GM21367 (cell line): ENCODE data around the gene EFCAB13.

ENCODE experiments used
- ATAC-seq: cut with Tn5 transposase; IDR thresholded peaks from one replicate; pipeline ENCODE4 v1.9.1; 2021; ENCODE audit not compliant: unreplicated experiment

EFCAB13 gene

DNA sequence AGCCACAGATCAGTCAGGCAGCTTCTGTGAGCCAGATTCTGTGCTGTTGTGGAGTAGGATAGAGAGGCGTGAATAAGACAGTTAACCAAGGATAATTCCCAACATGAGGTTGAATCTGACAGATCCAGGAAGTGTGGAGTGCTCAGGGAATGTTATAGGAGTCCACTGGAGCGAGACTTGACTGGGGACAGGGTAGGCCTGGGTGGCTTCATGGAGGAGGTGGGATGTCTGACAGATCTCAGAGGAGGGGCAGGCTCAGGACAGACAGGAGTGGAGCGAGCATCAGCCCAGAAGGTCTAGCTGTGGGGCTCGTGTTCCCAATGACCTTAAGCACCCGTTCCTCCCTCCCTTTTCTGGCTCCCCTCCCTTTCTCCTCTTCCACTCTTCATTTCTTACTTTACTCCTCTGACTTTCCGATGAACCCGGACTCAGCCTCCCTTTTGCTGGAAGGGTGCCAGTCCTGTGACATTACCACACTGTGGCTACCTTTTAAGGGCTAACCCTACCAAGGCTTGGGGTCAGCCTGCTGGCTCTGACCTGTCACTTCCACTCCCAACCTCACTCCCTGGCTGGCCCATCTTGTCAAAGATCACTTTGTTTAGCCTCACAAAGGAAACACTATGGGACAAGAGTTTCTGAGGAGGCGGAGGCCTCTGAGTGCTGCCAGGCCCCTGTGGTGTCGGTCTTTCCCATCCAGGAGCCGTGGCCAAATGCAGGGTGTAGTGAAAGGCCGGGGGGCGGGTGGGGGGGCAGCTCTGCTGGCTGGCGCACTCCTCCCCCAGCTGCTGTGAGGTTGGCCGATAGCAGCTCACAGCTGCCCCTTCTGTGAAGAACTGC lies 28.5 kb upstream of the EFCAB13 start:
- no peak for ATAC-seq

DNA sequence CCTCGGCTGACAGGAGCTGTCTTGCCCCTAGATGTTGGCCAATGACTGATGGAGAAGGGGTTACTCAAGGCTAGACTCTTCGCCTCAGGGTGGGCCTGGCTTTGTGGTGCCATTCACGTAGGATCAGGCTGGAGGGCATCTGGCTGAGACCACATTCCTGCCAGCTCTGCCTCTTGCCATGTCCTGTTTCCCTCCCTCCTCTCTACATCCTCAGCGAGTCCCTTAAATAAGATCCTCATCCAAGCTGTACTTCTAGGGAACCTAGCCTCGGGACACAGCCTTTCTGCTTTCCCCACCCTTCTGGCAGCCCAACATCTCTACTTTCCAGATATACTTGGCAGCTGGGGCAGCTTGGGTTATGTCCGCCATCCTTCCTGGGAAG lies 27.9 kb upstream of the EFCAB13 start:
- ATAC-seq, result no peak

- ATAC-seq, result no peak
These were observed 25.9 kb upstream of the EFCAB13 start for GRCh38 chr17:47297661-47298400.

GRCh38 chr17:47298712-47299111 lies 25.0 kb upstream of the EFCAB13 start:
- no peak for ATAC-seq

GRCh38 chr17:47299239-47299910 lies 24.4 kb upstream of the EFCAB13 start:
- no peak for ATAC-seq

DNA sequence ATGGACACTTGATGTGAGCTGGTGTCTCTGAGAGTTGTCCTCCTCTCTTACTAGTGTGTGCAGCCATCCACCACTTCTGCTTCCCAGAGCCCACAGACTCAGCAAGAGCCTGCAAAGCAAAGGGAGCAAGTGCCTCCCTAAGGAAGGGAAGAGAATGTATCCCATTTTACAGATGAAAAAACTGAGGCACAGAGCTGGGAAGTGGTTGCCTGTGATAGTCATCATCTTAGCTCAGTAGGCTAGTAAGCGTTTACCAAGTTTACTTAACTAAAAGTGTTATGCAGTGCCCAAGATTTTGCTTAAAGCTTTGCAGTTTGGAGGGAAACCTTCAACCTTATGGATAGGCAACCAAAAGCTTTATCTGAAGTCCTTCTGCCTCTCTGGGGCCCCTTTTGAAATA lies 23.0 kb upstream of the EFCAB13 start:
- no peak for ATAC-seq

GRCh38 chr17:47301161-47301560 lies 22.6 kb upstream of the EFCAB13 start:
- no peak for ATAC-seq

- ATAC-seq, result no peak
These were observed 21.9 kb upstream of the EFCAB13 start for GRCh38 chr17:47301831-47302230.

DNA sequence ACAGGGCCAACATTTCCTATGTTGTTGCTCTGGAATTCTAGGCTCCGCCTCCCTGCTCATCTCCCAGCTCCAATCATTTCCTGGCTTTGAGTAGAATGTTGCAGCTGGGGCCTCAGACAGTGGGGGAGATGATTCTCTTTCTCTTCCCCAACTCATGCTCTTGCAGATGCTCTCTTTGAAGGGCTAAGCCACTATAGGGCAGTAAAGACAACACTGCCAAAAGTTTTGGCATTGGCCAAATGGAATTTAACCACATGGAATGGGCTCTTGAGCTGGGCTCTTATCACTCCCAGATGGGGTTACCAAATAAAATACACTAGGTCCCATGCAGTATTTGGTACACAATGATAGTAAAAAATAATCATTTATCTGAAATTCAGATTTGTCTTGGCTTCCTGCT lies 19.6 kb upstream of the EFCAB13 start:
- ATAC-seq, result no peak

GRCh38 chr17:47305302-47305923 lies 18.3 kb upstream of the EFCAB13 start:
- no peak for ATAC-seq

DNA sequence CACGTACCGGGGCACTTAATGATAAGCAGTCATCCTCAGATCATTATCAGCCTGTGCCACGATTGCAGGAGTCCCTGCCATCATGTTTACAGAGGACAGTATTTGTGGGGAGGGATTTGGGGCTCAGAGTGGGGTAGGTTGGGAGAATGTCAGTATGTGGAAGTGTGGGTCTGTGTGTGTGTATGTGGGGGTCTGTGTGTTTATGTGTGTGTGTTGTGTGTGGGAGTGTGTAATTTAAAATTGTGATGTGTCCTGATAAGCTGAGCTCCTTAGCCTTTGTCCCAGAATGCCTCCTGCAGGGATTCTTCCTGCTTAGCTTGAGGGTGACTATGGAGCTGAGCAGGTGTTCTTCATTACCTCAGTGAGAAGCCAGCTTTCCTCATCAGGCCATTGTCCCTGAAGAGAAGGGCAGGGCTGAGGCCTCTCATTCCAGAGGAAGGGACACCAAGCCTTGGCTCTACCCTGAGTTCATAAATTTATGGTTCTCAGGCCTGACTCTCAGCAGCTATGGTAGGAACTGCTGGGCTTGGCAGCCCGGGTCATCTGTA lies 13.5 kb upstream of the EFCAB13 start:
- ATAC-seq, result no peak

- no peak for ATAC-seq
These were observed 12.3 kb upstream of the EFCAB13 start for GRCh38 chr17:47311420-47311819.

GRCh38 chr17:47315451-47316266 lies 8.1 kb upstream of the EFCAB13 start:
- no peak for ATAC-seq

DNA sequence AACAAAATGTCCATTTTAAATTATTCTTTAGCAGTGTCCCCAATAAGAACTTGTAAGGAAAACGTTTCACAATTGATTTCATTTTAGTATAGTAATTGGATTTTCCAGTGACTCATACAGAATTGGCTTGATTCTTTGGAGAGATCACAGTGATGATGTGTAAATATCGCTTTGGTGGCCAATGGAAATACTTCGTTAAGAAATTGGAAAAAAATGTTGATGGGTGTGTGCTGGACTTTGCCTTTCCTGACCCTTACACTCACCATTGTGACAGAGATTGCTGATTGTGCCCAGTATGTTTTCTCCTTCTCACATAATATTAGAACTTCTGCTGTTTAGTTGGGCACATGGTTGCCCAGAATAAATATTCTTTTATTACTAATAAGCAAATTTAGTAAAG lies 7.4 kb upstream of the EFCAB13 start:
- no peak for ATAC-seq

GRCh38 chr17:47317119-47317518 lies 6.6 kb upstream of the EFCAB13 start:
- no peak for ATAC-seq

- ATAC-seq, result no peak
These were observed 5.4 kb upstream of the EFCAB13 start for GRCh38 chr17:47318197-47318918.

DNA sequence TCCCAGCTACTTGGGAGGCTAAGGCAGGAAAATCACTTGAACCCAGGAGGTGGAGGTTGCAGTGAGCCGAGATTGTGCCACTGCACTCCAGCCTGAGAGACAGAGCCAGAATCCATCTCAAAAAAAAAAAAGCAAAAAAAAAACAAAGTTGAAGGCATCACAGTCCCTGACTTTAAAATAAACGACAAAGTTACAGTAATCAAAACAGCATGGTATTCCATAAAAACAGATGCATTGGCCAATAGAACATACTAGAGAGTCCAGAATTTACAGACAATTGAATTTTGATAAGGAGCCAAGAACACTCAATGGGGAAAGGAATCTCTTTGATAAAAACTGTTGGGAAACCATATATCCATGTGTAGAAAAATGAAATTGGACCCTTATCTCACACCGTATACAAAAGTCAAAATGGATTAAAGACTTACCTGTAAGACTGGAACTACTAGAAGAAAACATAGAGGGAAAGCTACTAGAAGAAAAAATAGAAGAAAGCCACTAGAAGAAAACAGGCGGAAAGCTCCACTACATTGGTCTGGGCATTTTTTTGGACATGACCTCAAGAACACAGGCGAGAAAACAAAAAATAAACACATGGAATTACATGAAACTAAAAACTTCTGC lies 2.8 kb upstream of the EFCAB13 start:
- ATAC-seq, result no peak

DNA sequence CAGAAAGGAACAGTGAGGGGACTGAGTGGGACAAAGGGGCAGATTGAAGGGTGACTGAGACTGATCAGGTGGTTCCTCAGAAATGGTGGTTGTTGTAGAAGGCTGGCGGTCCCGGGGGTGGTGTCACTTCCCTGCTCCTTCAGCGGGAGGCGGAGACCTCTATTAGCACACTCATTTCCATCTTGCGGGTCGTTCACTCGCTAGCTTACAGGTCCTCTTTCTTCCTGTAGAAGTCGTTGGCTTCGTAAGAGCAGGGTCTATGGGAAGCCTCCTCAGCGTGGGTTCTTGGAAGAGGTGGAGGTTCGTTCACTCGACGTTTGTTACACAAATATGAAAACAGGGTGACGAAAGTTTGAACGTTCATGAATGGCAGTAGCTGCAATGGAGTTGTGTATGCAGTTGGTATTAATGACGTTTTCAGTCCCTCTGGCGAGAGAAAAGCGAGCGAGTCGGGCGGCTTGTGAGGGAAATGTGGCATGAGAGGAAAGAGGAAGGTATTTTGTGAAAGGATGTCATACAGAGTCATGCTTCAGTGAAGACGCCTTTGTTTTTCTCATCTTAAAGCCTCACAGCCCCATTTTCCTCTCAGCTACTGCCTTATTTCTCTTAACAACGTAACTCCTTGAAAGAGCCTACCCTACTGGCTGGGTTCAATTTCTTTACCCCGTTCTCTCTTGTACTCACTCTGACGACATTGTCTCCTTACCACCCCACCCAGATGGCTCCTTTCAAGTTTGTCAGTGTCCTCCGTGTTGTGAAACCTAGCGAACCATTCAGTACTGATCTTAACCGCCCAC lies 667 bp downstream of the EFCAB13 start:
- ATAC-seq, result peak; percentile 23
